Measurements from ENCODE around the gene TNFSF12.

DNA sequence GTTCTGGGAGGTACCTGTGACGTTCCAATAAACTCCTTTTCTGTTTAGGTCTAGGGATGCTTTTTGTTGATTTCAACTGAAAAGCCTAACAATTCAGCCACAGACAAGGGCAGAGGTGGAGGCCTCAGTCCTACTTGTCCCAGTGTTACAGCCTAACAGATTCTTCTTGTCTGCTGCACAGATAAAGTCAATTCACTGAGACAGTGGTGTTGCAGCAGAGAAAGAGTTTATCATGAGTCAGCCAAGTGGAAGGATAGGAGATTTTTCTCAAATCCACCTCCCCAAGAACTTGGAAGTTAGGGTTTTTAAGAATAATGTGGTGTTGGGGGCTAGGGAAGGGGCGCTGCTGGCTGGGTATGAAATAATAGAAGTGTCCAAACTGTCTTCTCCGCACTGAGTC, 10.8 kb upstream of the TNFSF12 start:
- TF ChIP-seq POLR2AphosphoS5 (IDR thresholded peaks at IDR 0.05; ENCODE audit: borderline replicate concordance, low read depth, low read length) (no peak), EZH2 (IDR thresholded peaks at IDR 0.05) (no peak)
